Thymus (tissue), 14 donors: ENCODE measurements around the gene SPDYE3. TPM values are rescaled to one million over a fixed set of nuclear protein-coding genes. Genes with fewer than 3 reads are reported as not detected.
"Not testable (repeated sequence)": the region's sequence is repeated elsewhere in the genome, so short reads cannot be mapped to it uniquely, and the experiment has no call there.

ENCODE experiments used
- DNase-seq, 9 donors: peaks; one replicate each; pipeline ENCODE4 v3.0.0-alpha.2; 2013; ENCODE audit warnings: low spot score in 9 of 9, low read depth in 6 of 9, missing footprints in 1 of 9
- H3K27ac ChIP-seq, 2 donors: one replicate each; pipeline ENCODE4 v1.5.1; 2013; ENCODE audit warnings: control low read depth in 1 of 2, low read depth in 1 of 2, low read length in 1 of 2, mild to moderate bottlenecking in 1 of 2, moderate library complexity in 1 of 2
- H3K27me3 ChIP-seq, 2 donors: one replicate each; pipeline ENCODE4 v1.5.1; 2013; ENCODE audit warnings: low read length in 1 of 2; ENCODE audit not compliant: control insufficient read depth in 2 of 2, insufficient read depth in 1 of 2
- H3K36me3 ChIP-seq, 2 donors: one replicate each; pipeline ENCODE4 v1.5.1; 2013; ENCODE audit warnings: low read length in 1 of 2, mild to moderate bottlenecking in 1 of 2, moderate library complexity in 1 of 2; ENCODE audit not compliant: control insufficient read depth in 2 of 2, insufficient read depth in 2 of 2
- H3K4me1 ChIP-seq, 2 donors: one replicate each; pipeline ENCODE4 v1.5.1; 2013; ENCODE audit warnings: low read length in 2 of 2; ENCODE audit not compliant: control insufficient read depth in 2 of 2, insufficient read depth in 2 of 2
- H3K4me3 ChIP-seq, 2 donors: one replicate each; pipeline ENCODE4 v1.5.1; 2013; ENCODE audit warnings: low read length in 2 of 2, control low read depth in 1 of 2, mild to moderate bottlenecking in 1 of 2
- H3K9me3 ChIP-seq, 2 donors: one replicate each; pipeline ENCODE4 v1.5.1; 2013; ENCODE audit warnings: low read length in 1 of 2, mild to moderate bottlenecking in 1 of 2; ENCODE audit not compliant: control insufficient read depth in 2 of 2, insufficient read depth in 1 of 2
- WGBS: extraction: QIAGEN DNeasy Blood & Tissue Kit; methylation state at CpG from one replicate; pipeline ENCODE4 v1.1.7; 2013; 5-methylcytosine and 5-hydroxymethylcytosine counted together
- long read RNA-seq, 10 donors: transcript quantifications; one replicate each; lab custom pipeline, GENCODE V29; 2026
- polyA plus RNA-seq: library from polyadenylated mRNA; stranded (reverse); fragments of 200-250 nt; gene quantifications from one replicate; pipeline ENCODE4 v1.2.3, GENCODE V29; 2013
- total RNA-seq: library from RNA; stranded (reverse); fragments of 120-200 nt; gene quantifications from one replicate; pipeline ENCODE4 v1.2.4, GENCODE V29; 2013
- donor health status: healthy.

Gene SPDYE3, protein sequence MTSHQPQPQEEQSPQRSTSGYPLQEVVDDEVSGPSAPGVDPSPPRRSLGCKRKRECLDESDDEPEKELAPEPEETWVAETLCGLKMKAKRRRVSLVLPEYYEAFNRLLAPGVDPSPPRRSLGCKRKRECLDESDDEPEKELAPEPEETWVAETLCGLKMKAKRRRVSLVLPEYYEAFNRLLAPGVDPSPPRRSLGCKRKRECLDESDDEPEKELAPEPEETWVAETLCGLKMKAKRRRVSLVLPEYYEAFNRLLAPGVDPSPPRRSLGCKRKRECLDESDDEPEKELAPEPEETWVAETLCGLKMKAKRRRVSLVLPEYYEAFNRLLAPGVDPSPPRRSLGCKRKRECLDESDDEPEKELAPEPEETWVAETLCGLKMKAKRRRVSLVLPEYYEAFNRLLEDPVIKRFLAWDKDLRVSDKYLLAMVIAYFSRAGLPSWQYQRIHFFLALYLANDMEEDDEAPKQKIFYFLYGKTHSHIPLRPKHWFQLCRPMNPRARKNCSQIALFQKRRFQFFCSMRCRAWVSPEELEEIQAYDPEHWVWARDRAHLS
- not detected for total RNA-seq
- 0.27 TPM for polyA plus RNA-seq
- long read RNA-seq, donor 1: 0 reads
- long read RNA-seq, donor 2: 0 reads
- long read RNA-seq, donor 3, partial matches to known transcripts: 39 of 56 reads
- long read RNA-seq, donor 3, other reads (novel, unspliced or antisense): 17 of 56 reads
- long read RNA-seq, donor 4, partial matches to known transcripts: 21 of 21 reads
- long read RNA-seq, donor 4, other reads (novel, unspliced or antisense): 0 of 21 reads
- long read RNA-seq, donor 5, partial matches to known transcripts: 39 of 39 reads
- long read RNA-seq, donor 5, other reads (novel, unspliced or antisense): 0 of 39 reads
- long read RNA-seq, donor 6, partial matches to known transcripts: 37 of 44 reads
- long read RNA-seq, donor 6, other reads (novel, unspliced or antisense): 7 of 44 reads
- long read RNA-seq, donor 7, partial matches to known transcripts: 42 of 48 reads
- long read RNA-seq, donor 7, other reads (novel, unspliced or antisense): 6 of 48 reads
- long read RNA-seq, donor 8: 0 reads
- long read RNA-seq, donor 9, partial matches to known transcripts: 11 of 16 reads
- long read RNA-seq, donor 9, other reads (novel, unspliced or antisense): 5 of 16 reads
- long read RNA-seq, donor 10, partial matches to known transcripts: 20 of 20 reads
- long read RNA-seq, donor 10, other reads (novel, unspliced or antisense): 0 of 20 reads

DNA sequence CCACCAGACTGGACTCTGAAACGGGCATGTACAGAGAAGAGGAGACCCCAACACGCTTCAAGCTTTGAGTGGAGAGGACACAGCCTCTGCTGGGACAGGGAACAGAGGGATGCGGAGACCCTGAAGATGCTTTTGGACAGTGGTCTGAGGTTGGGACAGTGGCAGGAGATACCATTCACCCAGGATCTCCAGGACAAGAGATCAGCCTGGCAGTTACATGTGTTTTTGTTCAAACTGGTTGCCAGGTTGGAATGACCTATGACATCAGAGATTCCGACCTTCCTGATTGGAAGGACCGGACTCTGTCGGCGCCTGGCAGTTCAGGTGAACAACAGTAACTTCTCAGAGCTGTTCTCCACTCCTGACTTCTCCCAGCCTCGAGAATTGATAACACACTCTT, at the start of gene SPDYE3:
SPDYE3 (plus strand) TSS at position 301 of the 400 bp plus-strand sequence. CDS start 184 bp downstream, outside the sequence.
- H3K4me3 ChIP-seq: not testable (repeated sequence)
- WGBS: 98% methylated on average over 6 of the region's 8 CpGs

DNA sequence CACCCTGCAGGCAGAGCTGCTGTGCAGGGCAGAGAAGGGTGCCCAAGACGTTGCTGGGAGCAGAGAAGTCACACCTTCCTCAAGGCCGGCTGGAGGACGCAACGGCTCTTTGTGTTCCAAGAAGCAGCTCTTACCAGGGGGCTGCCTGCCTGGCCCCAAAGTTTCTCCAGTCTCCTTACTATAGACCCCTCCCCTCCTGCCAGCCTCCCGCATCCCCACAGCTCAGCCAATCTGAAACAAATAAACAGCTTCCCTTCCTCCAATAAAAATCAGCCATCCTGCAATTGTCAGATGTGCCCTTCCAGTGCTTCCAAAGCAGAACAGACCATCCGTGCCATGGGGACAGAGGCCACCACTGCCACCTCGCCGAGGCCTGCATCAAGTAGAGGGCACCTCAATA, 47.5 kb upstream of the SPDYE3 start:
- not testable (repeated sequence) for H3K4me1 ChIP-seq, H3K36me3 ChIP-seq, DNase-seq, H3K4me3 ChIP-seq, H3K27me3 ChIP-seq, H3K27ac ChIP-seq, H3K9me3 ChIP-seq
- WGBS: 95% methylated on average over 8 of the region's 8 CpGs

More for the DNA sequence above, at the start of gene SPDYE3:
- H3K4me1 ChIP-seq, H3K36me3 ChIP-seq, H3K27me3 ChIP-seq, DNase-seq, H3K27ac ChIP-seq, H3K9me3 ChIP-seq: not testable (repeated sequence)

DNA sequence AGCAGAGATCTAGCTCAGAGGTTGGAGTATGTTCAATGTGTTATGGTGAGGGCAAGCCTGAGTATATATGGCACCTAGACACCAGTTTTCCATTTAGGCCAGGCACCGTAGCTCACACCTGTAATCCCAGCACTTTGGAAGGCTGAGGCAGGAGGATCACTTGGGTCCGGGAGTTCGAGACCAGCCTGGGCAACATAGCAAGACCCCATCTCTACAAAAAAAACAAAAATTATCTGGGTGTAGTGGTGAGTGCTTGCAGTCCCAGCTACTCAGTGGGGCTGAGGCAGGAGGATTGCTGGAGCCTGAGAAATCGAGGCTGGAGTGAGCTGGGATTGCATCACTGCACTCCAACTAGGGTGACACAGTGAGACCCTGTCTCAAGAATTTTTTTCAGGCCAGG, 44.6 kb upstream of the SPDYE3 start:
- not testable (repeated sequence) for H3K9me3 ChIP-seq, H3K36me3 ChIP-seq, DNase-seq, H3K4me3 ChIP-seq, H3K27me3 ChIP-seq, H3K4me1 ChIP-seq, H3K27ac ChIP-seq
- 98% methylated on average over 4 of the region's 4 CpGs for WGBS

DNA sequence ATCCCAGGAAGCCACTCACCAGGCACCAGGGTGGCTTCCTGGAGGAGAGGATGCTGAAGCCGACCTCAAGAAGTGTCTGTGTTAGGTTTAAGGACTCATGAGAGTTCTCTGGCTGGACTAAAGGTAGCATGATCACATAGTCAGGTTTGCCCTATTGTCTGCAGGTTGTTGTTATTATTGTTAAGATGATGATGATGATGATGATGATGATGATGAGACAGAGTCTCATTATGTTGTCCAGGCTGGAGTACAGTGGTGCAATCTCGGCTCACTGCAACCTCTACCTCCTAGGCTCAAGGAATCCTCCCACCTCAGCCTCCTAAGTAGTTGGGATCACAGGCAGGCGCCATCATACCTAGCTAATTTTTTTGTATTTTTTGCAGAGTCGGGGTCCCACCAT, 43.3 kb upstream of the SPDYE3 start:
- not testable (repeated sequence) for H3K27me3 ChIP-seq, H3K9me3 ChIP-seq, H3K36me3 ChIP-seq, H3K4me3 ChIP-seq, H3K4me1 ChIP-seq, H3K27ac ChIP-seq, DNase-seq
- WGBS: 99% methylated on average over 4 of the region's 4 CpGs

DNA sequence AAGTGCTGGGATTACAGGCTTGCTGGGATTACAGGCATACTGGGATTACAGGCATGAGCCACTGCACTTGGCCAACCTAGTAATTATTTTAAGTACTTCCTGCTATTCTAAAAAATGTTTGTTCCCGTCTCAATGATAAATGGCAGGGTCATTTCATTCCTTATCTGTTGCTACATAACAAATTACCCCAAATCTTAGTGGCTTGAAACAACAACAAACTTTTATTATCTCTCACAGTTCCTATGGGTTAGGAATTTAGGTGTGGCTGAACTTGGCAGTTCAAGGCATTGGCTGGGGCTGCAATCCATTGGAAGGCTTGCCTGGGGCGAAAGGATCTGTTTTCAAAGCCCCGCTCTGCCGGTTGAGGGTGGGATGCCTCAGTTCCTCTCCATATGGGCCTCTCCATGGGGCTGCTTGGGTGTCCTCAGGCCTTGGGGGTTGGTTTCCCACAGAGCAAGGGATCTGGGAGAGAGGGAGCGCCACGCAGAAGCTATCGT, 42.8 kb upstream of the SPDYE3 start:
- H3K36me3 ChIP-seq, H3K4me1 ChIP-seq, DNase-seq, H3K9me3 ChIP-seq, H3K4me3 ChIP-seq, H3K27me3 ChIP-seq, H3K27ac ChIP-seq: not testable (repeated sequence)
- WGBS: 90% methylated on average over 7 of the region's 7 CpGs

DNA sequence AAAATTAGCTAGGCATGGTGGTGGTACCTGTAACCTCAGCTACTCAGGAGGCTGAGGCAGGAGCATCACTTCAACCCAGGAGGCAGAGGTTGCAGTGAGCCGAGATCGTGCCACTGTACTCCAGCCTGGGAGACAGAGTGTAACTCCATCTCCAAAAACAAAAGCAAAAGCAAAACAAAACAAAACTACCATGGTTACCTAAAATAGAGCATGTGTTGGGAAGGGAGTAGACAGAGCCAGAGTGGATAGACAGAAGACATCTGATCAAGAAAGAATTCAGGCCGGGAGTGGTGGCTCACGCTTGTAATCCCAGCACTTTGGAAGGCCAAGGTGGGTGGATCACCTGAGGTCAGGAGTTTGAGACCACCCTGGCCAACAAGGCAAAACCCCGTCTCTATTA, 41.7 kb upstream of the SPDYE3 start:
- H3K27me3 ChIP-seq, DNase-seq, H3K4me3 ChIP-seq, H3K36me3 ChIP-seq, H3K9me3 ChIP-seq, H3K4me1 ChIP-seq, H3K27ac ChIP-seq: not testable (repeated sequence)
- 96% methylated on average over 5 of the region's 5 CpGs for WGBS

DNA sequence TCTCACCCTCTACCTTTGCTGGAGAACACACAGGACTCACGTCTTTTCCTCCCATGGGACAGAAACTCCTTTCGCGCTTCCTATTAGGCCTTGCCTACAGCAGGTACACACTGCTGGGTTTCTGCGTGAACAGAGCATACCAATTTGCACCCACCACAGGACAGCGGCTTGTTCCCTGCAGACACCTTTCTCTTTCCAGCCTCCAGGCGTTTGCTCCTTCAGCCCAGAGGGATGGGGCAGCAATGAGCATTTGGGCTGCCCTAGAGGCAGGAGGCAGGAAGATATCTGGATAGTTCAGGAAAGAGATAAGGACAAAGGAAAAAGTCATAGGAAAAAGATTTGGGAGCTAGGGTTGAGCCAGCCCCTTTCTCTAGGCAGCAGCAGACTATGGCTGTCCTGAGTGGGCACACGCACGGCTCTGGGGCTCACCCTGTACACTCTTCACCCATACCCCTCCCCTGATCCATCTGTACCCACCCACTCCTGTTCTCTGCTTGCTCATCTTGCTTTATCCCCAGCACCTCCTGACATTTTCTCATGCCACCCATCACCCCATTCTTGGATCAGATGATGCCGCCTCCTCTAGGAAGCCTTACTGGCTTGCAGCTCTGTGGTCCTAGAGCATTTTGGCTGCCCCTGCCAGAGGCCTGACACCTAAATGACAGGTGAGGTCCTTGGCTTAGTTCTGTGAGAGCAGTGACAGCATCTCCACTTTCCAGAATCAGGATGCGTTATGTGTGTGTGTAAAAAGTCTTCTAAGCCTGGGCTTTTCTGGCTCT, 40.7 kb upstream of the SPDYE3 start:
- peaks cover 0 to 10% of the 10 kb centered on the region in 2 donors for H3K4me1 ChIP-seq
- no peak overlapping the region for H3K4me3 ChIP-seq
- WGBS: 98% methylated on average over 10 of the region's 10 CpGs
- no peaks in the 10 kb centered on the region for H3K9me3 ChIP-seq
- H3K36me3 ChIP-seq: peaks cover 0 to 5% of the 10 kb centered on the region in 2 donors
- no peak for DNase-seq
- H3K27me3 ChIP-seq: no peaks in the 10 kb centered on the region
- H3K27ac ChIP-seq: no peak overlapping the region

DNA sequence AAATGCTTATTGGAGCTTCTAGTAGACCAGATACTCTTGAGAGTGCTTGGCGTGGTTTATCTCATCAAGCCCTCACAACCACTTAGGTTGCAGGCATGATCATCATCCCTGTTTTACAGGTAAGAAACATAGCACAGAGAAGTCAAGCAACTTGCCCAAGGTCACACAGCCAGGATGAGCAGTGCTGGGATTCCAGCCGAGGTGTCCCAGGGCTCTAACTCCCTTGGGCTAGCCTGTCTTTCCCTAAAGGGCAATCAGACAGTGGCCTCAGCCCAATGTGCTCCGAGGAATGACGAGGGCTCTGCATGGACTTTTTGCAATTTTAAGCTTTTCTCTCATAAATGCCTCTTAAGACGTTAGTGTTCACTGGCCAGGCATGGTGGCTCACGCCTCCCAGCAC, 39.9 kb upstream of the SPDYE3 start:
- Histone ChIP-seq H3K4me3 (no peak overlapping the region), H3K27me3 (no peaks in the 10 kb centered on the region), H3K4me1 (peaks cover 4 to 15% of the 10 kb centered on the region in 2 donors), H3K27ac (no peak overlapping the region), H3K36me3 (peaks cover 0 to 5% of the 10 kb centered on the region in 2 donors), H3K9me3 (no peaks in the 10 kb centered on the region)
- 98% methylated on average over 6 of the region's 6 CpGs for WGBS
- DNase-seq: no peak
